Chondrocyte (in vitro differentiated cells): Measurements from ENCODE around the gene FBRS. TPM values are rescaled to one million over a fixed set of nuclear protein-coding genes. Genes with fewer than 3 reads are reported as not detected.

Source experiments
- DNase-seq: peaks from one replicate; pipeline ENCODE4 v3.0.0; 2021; ENCODE audit warnings: mixed read lengths, low spot score
- H3K27ac Mint-ChIP-seq: one replicate; pipeline ENCODE4 v1.8.0; 2021; ENCODE audit warnings: mild to moderate bottlenecking, moderate library complexity, mixed read lengths; ENCODE audit not compliant: unreplicated experiment
- H3K27me3 Mint-ChIP-seq: 2 replicates; pipeline ENCODE4 v1.8.0; 2021; ENCODE audit warnings: low read depth, mixed read lengths
- H3K36me3 Mint-ChIP-seq: 2 replicates; pipeline ENCODE4 v1.8.0; 2021; ENCODE audit warnings: low read depth, mixed read lengths
- H3K4me1 Mint-ChIP-seq: 2 replicates; pipeline ENCODE4 v1.8.0; 2021; ENCODE audit warnings: low read depth, mild to moderate bottlenecking, mixed read lengths
- H3K4me3 Mint-ChIP-seq: one replicate; pipeline ENCODE4 v1.8.0; 2021; ENCODE audit warnings: mild to moderate bottlenecking, moderate library complexity, mixed read lengths; ENCODE audit not compliant: unreplicated experiment
- H3K9me3 Mint-ChIP-seq: 2 replicates; pipeline ENCODE4 v1.8.0; 2021; ENCODE audit warnings: low read depth, mixed read lengths
- total RNA-seq: library from RNA; stranded (reverse); gene quantifications from 3 replicates; pipeline ENCODE4 v1.2.1, GENCODE V29; 2021
- TF ChIP-seq, protein P1 (sequence below): fragments of 200-600 bp; sonication (generic); IDR thresholded peaks from 2 replicates; pipeline ENCODE4 v1.5.0; 2021; ENCODE audit warnings: antibody characterized with exemption, mild to moderate bottlenecking, moderate library complexity

FBRS gene
- total RNA-seq, 1 donor from 2014 or later, result 49.9 TPM

DNA sequence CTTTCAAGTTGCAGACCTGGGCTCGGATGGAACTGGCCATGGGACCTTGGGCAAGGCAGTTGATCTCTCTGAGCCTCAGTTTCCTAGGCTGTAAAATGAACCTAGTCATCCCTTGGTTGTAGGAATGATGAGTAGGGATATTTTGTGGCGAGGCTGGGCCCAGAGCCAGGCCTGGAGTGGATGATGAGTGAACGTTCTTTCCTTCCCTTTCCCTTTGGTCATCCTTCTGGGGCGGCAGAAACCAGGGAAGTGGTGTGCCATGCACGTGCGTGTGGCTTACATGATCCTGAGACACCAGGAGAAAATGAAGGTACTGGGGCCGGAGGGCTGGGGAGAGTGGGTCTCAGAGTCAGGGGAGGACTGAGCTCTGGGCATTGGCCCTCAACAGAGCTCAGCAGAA, 8.4 kb downstream of the FBRS start:
- no peak for DNase-seq
- H3K4me1 Mint-ChIP-seq, result peaks cover 13% of the 10 kb centered on the region
- no peak overlapping the region for H3K4me3 Mint-ChIP-seq
- H3K36me3 Mint-ChIP-seq, result peaks cover 35% of the 10 kb centered on the region
- no peak overlapping the region for H3K27ac Mint-ChIP-seq
- H3K9me3 Mint-ChIP-seq, result no peaks in the 10 kb centered on the region
- TF ChIP-seq, protein P1, sequence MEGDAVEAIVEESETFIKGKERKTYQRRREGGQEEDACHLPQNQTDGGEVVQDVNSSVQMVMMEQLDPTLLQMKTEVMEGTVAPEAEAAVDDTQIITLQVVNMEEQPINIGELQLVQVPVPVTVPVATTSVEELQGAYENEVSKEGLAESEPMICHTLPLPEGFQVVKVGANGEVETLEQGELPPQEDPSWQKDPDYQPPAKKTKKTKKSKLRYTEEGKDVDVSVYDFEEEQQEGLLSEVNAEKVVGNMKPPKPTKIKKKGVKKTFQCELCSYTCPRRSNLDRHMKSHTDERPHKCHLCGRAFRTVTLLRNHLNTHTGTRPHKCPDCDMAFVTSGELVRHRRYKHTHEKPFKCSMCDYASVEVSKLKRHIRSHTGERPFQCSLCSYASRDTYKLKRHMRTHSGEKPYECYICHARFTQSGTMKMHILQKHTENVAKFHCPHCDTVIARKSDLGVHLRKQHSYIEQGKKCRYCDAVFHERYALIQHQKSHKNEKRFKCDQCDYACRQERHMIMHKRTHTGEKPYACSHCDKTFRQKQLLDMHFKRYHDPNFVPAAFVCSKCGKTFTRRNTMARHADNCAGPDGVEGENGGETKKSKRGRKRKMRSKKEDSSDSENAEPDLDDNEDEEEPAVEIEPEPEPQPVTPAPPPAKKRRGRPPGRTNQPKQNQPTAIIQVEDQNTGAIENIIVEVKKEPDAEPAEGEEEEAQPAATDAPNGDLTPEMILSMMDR, result no peak
- H3K27me3 Mint-ChIP-seq, result no peaks in the 10 kb centered on the region

GRCh38 chr16:30667361-30667905, 9.2 kb downstream of the FBRS start:
- TF ChIP-seq, protein P1, result no peak
- no peak for DNase-seq
- H3K27ac Mint-ChIP-seq, result no peak overlapping the region
- H3K9me3 Mint-ChIP-seq, result no peaks in the 10 kb centered on the region
- no peaks in the 10 kb centered on the region for H3K27me3 Mint-ChIP-seq
- peaks cover 33% of the 10 kb centered on the region for H3K36me3 Mint-ChIP-seq
- H3K4me3 Mint-ChIP-seq, result no peak overlapping the region
- H3K4me1 Mint-ChIP-seq, result peaks cover 7% of the 10 kb centered on the region

GRCh38 chr16:30668393-30668792, 10.2 kb downstream of the FBRS start:
- H3K4me3 Mint-ChIP-seq, result no peak overlapping the region
- no peaks in the 10 kb centered on the region for H3K9me3 Mint-ChIP-seq
- peaks cover 29% of the 10 kb centered on the region for H3K36me3 Mint-ChIP-seq
- peaks cover 4% of the 10 kb centered on the region for H3K4me1 Mint-ChIP-seq
- H3K27ac Mint-ChIP-seq, result no peak overlapping the region
- TF ChIP-seq, protein P1, result no peak
- H3K27me3 Mint-ChIP-seq, result no peaks in the 10 kb centered on the region
- no peak for DNase-seq

- Mint-ChIP-seq H3K36me3 (peaks cover 25% of the 10 kb centered on the region), H3K4me3 (no peak overlapping the region), H3K9me3 (no peaks in the 10 kb centered on the region)
Measured at GRCh38 chr16:30669026-30669902, 11.0 kb downstream of the FBRS start.

More at GRCh38 chr16:30669026-30669902, 11.0 kb downstream of the FBRS start:
- no peak overlapping the region for H3K27ac Mint-ChIP-seq
- H3K27me3 Mint-ChIP-seq, result no peaks in the 10 kb centered on the region
- DNase-seq, result no peak
- TF ChIP-seq, protein P1, result no peak
- H3K4me1 Mint-ChIP-seq, result no peaks in the 10 kb centered on the region
